ENCODE measurements around the gene IER5. TPM values are rescaled to one million over a fixed set of nuclear protein-coding genes. Genes with fewer than 3 reads are reported as not detected.

IER5 gene
- total RNA-seq, 1 experiment from 2014 or later, result 7.6 TPM

DNA sequence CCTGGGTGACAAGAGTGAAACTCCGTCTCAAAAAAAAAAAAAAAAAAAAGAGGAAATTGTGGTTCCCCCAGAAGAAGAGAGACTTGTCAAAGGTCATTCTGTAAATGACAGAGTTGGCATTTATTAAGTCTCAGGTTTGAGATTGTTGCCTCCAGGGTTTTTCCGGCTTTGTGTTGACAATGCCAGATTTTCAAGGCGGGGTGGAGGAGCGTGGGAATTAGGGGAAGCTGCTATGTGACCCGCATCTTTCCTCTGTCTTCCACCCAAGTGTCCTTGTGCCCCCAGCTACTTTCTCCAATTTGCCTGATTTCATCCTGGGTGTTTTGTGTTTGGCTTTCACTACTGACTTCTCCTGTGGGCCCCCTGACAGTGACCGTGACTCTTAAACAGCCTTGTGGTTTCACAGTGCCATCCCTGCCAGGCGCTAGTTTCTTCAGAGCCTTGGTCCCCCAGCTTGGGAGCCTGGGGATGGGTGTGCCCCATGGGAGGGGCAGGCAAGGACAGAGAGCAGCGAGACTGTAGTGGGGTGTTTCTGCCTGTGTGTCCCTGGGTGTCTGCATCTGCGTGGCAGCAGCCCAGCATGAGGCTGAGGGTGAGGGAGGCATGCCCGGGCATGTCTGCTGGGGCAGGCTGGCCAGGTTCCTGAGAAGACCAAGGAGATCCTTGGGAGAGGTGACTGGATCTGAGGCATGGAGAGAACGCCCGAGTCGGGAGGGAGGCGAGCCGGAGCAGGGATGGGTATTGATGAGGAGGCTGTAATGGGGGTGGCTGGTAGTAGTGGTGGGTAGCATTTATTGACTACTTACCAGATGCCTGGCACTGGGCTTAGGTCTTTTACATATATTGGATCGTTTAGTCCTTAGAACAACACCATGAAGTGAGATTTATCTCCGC lies 46.3 kb downstream of the IER5 start:
- peak; percentile 40 for DNase-seq (ENCODE audit: low read depth)

DNA sequence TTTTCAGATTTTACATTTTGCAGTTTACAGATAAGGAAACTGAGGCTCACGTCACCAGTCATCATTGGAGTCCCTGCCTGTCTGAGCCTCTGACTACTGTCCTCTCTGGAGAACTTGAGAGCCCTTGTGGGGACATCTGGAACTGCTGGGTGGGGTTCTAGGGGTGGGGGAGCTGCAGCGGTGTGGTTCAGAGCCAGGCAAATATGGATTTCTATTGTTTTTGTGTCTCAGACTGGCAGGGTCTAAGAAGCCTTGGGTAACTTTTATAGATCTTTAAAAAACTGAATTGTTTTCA lies 46.9 kb downstream of the IER5 start:
- DNase-seq (ENCODE audit: low read depth), result peak; percentile 20

GRCh38 chr1:181135815-181136737 lies 47.6 kb downstream of the IER5 start:
- DNase-seq (ENCODE audit: low read depth), result peak; percentile 68

DNA sequence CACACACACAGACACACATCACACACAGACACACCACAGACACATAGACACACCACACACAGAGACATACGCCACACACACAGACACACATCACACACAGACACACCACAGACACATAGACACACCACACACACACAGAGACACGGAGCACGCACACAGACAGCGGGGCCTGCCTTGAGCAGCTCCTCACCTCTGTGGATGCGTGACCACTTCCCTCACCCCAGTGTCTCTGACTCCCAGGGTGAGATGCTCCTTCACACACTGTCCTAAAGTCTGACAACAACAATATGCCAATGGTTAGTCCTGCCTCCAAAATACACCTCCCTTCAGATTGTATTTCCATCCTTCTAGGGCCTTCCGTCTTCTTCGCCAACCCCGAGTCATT lies 48.2 kb downstream of the IER5 start:
- DNase-seq (ENCODE audit: low read depth), result no peak

DNA sequence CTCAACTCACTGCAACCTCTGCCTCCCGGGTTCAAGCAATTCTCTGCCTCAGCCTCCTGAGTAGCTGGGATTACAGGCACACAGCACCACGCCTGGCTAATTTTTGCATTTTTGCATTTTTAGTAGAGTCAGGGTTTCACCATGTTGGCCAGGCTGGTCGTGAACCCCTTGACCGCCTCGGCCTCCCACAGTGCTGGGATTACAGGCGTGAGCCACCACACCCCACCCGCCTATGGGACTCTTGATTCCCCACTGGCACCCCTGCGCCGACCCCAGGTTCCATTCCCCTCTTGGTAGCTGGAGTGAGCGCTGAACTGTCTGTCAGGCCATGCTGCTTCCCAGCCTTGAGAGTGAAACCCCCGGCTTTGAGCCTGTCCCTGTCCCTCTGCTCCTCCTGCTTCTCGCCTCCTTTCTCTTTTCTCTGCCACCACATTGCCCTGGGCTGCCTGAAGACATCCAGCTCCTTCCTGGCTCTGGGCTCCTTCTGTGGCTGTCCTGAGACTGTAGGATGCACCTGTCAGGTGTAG lies 48.8 kb downstream of the IER5 start:
- no peak for DNase-seq (ENCODE audit: low read depth)

DNA sequence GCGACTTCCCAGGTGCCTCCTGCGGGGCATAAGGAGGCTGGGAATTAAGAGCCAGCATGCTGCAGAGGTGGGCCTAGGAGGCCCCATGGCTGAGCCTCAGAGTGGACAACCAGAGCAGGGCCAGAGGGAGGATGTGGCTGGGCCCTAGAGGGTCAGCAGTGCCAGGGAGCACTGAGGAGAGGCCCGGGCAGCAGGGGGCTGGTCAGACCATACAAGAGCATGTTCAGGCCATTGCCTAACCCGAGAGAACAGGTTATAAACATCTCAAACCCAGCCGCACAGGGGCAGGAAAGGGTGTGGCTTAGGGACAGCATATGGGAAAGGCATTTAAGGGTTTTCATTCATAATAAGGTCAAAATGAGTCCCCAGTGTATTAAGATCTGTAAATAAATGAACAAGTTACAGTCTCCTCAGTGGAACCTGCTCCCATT lies 51.1 kb downstream of the IER5 start:
- DNase-seq (ENCODE audit: low read depth), result peak; percentile 15

DNA sequence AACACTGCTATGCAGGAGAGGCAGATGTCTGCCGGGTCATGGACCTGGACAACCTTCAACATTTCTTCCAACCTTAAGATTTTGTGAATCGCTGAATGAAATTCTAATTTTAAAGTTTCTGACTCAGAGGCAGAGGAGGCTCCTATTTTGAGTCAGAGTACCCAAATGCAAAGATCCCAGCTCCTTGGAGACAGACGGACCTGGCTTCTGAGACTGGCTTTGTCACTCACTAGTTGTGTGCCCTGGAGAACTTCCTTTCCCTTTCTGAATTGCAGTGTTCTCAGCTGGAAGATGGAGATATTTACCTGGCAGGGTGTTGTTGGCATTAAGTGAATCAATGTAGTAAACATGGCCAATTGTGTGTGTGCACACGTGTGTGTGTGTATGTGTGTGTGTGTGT lies 51.9 kb downstream of the IER5 start:
- no peak for DNase-seq (ENCODE audit: low read depth)

- no peak for DNase-seq (ENCODE audit: low read depth)
Measured at GRCh38 chr1:181140891-181141290, 52.4 kb downstream of the IER5 start.

DNA sequence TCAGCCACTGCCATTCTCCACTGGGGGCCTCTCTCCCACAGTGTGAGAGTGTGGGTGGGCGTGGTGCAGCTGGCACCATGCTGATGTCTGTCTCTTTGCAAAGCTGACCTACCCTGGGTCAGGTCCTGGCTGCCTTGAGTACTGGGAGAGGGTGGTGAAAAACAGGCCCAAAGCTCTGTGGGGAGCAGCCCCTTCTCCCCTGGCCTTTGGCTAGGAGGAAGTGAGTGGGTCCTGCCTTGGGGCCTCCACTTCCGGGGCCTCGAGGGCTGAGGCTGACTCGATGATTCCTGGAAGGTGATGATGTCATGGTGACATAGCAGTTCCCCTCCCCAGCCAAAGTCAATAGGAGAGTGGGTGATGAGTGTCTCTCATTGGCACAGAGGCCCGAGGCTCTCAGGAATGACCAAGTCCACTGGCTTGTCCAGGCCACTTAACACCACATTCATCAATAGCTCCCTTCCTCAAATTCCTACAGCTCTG lies 53.0 kb downstream of the IER5 start:
- peak; percentile 67 for DNase-seq (ENCODE audit: low read depth)

Other genes starting within 250 kb of the IER5 start
- 1.6 and 1.7 TPM in 2 replicates for gene KIAA1614, start 175.8 kb upstream of the IER5 start, total RNA-seq (2014; rRNA removed; shearing (Covaris generic))
- 12.9 and 14.9 TPM in 2 replicates for gene STX6, start 65.8 kb upstream of the IER5 start, total RNA-seq (2014; rRNA removed; shearing (Covaris generic))
- gene MR1, start 54.7 kb upstream of the IER5 start, total RNA-seq (2014; rRNA removed; shearing (Covaris generic)), result 8.6 and 13.3 TPM in 2 replicates

Measured in RPMI7951 (cell line).